Activated CD8-positive, alpha-beta memory T cell treated with anti-CD3 and anti-CD28 coated beads for 48 hours (primary cell): ENCODE results near the gene ARHGEF25.
"Not testable (repeated sequence)": the region's sequence is repeated elsewhere in the genome, so short reads cannot be mapped to it uniquely, and the experiment has no call there.

Experiments used
- DNase-seq, 3 experiments: peaks; one replicate each; pipeline ENCODE4 v3.0.0-alpha.2; 2020; ENCODE audit warnings: low read depth in 2 of 3, low spot score in 2 of 3

ARHGEF25 gene

DNA sequence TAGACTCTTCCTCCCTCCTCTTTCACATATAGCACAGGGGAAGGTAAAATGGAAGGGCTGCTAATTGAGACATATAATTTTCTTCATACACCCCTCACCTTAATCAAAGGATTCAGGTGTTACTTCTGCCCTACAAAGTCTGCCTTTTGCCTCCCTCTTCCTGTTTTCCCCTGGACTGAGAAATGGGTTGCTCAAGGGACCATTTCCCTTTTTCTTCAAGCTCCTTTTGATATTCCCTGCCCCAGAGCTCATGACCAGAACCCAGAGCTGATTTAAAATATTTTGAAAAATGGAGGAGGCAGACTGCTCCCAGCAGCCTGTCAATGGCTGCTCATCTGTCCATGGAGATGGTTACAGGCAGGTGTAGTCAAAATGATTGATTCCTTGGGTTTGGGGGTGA, 26.5 kb upstream of the ARHGEF25 start:
- no peak for DNase-seq

DNA sequence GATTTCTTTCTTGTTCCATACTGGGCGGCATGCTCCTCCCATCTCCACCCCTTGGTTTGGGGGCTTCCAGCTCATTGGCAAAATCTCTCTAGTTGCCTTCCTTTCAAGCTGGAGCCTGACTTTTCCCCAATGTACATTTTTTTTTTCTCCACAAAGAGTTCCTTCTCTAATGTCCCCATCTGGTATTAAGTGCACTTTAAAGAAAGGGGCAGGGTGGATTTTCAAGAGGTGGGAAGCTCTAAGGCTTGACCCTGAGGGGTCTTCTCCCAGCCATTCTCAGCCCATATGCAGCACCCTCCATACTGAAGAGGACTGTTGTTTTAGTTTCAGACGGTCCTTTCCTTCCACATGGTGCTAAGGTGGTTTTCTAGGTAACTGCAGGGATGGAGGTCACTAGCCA, 26.1 kb upstream of the ARHGEF25 start:
- DNase-seq: no peak

GRCh38 chr12:57586128-57586527, 25.1 kb upstream of the ARHGEF25 start:
- no peak for DNase-seq

GRCh38 chr12:57586832-57587429, 24.3 kb upstream of the ARHGEF25 start:
- DNase-seq: no peak

DNA sequence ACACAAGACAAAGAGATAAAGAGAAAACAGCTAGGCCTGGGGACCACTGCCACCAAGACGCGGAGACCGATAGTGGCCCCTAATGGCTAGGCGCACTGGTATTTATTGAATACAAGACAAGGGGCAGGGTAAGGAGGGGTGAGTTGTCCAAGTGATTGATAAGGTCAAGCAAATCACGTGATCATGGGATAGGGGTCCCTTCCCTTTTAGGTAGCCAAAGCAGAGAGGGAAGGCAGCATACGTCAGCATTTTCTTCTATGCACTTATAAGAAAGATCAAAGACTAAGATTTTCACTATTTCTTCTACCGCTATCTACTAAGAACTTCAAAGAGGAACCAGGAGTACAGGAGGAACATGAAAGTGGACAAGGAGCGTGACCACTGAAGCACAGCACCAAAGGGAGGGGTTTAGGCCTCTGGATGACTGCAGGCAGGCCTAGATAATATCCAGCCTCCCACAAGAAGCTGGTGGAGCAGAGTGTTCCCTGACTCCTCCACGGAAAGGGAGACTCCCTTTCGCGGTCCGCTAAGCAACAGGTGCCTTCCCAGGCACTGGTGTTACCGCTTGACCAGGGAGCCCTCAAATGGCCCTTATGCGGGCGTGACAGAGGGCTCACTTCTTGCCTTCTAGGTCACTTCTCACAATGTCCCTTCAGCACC, 22.2 kb upstream of the ARHGEF25 start:
- not testable (repeated sequence) for DNase-seq

DNA sequence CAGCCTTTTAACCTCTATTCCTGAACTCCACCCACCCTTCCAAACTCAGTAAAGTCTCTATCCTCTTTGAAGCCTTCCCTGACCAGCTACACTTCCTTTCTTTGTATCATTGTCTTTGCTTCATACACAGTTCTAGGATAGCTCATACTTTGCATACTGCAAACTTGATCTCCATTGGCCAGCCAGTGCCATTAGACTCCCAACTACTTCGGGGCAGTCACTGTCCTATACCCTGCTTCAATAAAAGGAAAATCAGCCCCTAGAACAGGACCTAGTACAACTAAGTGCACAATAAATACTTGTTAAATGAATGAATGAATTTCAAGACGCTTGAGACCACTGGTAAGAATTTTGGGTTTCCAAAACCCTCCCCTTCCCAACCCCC, 20.8 kb upstream of the ARHGEF25 start:
- DNase-seq: no peak

GRCh38 chr12:57590864-57591781, 20.1 kb upstream of the ARHGEF25 start, which contains the start of gene PIP4K2C:
PIP4K2C (plus strand) TSS chr12:57591192; CDS start chr12:57591290, 98 bp downstream.
- DNase-seq: peak; percentile 60 to 75 (median 64)

GRCh38 chr12:57591782-57592325, 19.4 kb upstream of the ARHGEF25 start:
- DNase-seq: no peak

DNA sequence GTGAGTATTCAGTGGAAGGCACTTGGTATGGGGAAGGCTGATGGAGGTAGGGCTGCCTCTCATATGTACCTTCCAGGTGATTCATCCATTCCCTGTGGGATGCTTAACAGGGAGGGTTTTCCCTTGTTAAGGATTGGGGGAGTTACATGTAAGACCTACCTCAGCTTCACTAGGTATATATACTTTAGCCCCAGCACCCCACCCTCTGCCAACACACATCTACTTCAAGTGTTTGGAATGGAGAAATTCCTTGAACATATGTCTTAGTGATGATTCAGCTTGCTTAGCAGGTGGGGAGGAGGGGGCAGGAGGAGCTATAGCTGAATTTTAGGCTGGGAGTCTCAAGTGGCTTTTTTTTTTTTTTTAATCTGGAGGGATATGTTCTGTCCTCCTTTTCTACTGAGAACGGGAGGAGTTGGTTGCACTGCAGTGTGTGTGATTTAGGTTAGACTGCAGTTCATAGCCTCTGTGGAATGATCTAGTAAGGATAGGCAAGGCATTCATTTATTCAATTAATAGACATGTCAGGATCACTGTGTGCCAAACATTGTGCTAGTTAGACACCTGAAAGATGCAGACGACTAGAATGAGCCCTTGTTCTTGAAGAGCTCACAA, 18.6 kb upstream of the ARHGEF25 start:
- no peak for DNase-seq

DNA sequence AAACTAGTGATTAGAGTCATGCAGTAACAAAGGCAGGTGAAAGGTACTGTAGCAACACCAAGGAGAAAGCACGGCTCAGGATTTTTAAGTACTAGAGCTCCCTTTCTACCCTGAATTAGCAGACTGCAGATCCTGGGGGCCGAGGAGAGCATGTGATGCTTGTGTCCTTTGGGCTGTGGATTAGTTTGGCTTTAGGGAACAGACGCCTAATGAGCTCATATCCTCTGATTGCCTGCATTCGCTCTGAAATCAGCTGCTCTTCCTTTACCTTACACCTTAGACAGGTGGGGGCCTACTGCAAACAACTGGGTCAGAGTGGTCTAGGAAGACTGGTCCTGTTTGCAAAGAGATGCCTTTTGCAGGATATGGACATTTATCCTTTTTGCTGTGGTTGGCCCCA, 18.0 kb upstream of the ARHGEF25 start:
- DNase-seq: no peak

GRCh38 chr12:57600395-57600794, 10.8 kb upstream of the ARHGEF25 start:
- DNase-seq: no peak

- no peak for DNase-seq
Measured at GRCh38 chr12:57602544-57602943, 8.7 kb upstream of the ARHGEF25 start.

DNA sequence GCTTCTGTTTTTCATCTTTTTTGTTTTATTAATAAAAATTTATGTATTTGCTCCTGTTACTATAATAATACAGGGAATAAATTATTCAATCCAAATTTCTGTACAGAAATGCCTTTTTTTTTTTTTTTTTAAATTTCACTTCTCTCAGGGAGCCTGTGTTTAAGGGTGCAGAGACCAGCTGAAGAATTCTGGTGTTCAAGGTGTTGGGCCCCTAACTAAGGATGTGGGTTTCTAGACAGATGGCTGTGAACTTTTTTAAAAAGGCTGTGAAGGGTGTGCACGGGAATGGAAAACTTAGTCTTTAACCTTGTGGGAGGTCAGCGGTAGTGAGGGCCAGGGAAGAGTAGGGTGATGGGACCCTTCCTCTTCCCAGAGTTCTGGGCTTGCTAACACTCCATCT, 7.9 kb upstream of the ARHGEF25 start:
- DNase-seq: no peak

DNA sequence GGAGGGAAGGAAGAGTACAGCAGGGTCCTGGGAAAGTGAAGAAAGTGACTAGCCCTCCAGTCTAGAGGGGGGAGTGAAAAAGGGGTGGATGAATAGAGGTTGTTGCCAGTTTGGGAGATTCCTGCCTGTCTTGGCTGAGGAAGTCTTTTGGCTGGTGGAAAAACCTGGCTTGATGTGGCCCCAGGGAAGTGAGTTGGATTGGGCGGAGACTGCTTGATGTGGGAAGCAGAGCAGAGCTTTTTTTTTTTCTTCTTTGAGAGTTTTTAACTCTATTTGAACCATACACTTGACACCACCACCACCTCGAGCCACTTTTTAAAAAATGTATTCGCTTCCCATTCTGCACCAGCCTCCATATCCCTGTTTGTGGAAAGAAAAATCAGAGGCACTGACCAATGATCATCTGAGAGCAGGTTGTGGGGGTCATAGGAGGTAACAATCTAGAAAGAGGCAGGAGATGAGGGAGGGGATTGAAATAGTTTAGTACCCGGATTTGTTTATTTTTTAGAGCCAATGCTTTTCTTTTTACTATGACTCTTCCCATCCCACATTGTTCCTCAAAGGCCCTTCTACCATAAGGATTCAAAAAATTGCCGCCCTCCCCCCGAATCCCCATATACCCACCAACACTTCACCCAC, 7.3 kb upstream of the ARHGEF25 start:
- no peak for DNase-seq

GRCh38 chr12:57604454-57604991, 6.7 kb upstream of the ARHGEF25 start, which contains the start of gene DTX3:
DTX3 (plus strand) TSS chr12:57604824; CDS start chr12:57606518, 1,694 bp downstream.
- no peak for DNase-seq

- no peak for DNase-seq
Measured at GRCh38 chr12:57604992-57605810, 6.0 kb upstream of the ARHGEF25 start.

DNA sequence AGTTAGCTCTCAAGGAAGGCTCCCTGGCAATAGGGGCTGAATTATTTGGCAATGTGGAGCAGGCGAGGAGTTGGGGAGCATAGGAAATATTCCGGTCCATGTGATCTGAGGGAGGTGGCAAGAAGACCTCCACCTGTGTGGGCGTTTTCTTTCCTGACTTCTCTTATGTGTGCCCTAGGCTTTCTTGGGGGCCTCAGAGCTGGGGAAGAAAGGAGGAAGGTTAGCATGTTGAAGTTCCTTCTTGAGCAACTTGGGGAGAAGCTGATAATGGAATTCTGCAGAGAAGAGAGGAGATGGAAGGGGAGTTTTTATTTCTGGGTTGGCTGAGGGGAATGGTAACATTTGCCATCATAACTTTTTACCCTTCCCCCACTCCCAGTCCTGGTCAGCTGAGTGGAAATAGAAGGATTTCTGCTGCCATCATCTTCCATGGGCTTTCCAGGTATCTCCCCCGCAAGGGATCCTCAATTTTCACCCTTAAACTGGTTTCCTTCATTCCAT, 5.4 kb upstream of the ARHGEF25 start:
- DNase-seq: no peak

- no peak for DNase-seq
Measured at GRCh38 chr12:57606399-57606798, 4.8 kb upstream of the ARHGEF25 start.

DNA sequence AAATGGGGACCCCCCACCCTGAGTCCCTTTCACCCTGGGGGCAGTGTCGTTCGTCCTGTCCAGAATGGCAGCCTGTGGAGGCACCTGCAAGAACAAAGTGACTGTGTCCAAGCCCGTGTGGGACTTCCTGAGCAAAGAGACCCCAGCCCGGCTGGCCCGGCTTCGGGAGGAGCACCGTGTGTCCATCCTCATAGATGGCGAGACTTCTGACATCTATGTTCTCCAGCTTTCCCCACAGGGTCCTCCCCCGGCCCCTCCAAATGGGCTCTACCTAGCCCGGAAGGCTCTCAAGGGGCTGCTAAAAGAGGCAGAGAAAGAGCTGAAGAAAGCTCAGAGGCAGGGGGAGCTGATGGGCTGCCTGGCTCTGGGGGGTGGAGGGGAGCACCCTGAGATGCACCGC, 4.4 kb upstream of the ARHGEF25 start:
- no peak for DNase-seq
